ENCODE results near the gene PHKG1.
"Not testable (repeated sequence)": the region's sequence is repeated elsewhere in the genome, so short reads cannot be mapped to it uniquely, and the experiment has no call there.

Gene PHKG1

DNA sequence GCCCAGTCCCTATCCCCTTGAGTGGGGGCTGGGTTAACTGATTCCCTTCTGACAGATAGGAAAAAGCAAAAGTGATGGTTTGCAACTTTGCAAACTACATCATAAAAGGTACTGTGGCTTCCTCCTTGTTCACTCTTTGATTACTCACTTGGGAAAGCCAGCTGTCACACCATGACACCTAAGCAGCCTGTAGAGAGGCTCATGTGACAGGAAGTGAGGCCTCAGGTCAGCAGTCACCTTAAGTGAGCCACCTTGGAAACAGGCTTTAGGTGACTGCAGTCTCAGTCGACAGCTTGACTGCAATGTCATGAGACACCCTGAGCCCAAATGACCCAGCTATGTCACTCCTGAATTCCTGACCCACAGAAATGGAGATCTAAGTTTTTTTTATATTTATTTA, 17.9 kb upstream of the PHKG1 start:
- DNase-seq (ENCODE audit: low read depth): no peak
- TF ChIP-seq, protein P1, sequence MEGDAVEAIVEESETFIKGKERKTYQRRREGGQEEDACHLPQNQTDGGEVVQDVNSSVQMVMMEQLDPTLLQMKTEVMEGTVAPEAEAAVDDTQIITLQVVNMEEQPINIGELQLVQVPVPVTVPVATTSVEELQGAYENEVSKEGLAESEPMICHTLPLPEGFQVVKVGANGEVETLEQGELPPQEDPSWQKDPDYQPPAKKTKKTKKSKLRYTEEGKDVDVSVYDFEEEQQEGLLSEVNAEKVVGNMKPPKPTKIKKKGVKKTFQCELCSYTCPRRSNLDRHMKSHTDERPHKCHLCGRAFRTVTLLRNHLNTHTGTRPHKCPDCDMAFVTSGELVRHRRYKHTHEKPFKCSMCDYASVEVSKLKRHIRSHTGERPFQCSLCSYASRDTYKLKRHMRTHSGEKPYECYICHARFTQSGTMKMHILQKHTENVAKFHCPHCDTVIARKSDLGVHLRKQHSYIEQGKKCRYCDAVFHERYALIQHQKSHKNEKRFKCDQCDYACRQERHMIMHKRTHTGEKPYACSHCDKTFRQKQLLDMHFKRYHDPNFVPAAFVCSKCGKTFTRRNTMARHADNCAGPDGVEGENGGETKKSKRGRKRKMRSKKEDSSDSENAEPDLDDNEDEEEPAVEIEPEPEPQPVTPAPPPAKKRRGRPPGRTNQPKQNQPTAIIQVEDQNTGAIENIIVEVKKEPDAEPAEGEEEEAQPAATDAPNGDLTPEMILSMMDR (IDR thresholded peaks at IDR 0.05; ENCODE audit: insufficient read depth, low read depth, low read length, missing control alignments): no peak

DNA sequence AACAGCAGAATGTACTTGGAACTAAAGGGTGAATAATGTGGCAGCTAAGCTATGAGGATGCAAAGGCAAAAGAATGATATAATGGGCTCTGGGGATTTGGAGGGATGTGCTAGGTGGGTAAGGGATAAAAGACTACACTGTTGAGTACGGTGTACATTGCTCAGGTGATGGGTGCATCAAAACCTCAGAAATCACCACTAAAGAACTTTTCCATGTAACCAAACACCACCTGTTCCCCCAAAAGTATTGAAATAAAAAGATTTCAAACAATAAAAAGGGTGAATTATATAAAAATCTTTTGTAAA, 15.2 kb upstream of the PHKG1 start:
- DNase-seq (ENCODE audit: low read depth): no peak
- TF ChIP-seq, protein P1 (IDR thresholded peaks at IDR 0.05; ENCODE audit: insufficient read depth, low read depth, low read length, missing control alignments): no peak
- no peak overlapping the region for H3K4me3 ChIP-seq (ENCODE audit: low read length)

More for the DNA sequence above, 17.9 kb upstream of the PHKG1 start:
- H3K4me3 ChIP-seq (ENCODE audit: low read length): no peak overlapping the region

DNA sequence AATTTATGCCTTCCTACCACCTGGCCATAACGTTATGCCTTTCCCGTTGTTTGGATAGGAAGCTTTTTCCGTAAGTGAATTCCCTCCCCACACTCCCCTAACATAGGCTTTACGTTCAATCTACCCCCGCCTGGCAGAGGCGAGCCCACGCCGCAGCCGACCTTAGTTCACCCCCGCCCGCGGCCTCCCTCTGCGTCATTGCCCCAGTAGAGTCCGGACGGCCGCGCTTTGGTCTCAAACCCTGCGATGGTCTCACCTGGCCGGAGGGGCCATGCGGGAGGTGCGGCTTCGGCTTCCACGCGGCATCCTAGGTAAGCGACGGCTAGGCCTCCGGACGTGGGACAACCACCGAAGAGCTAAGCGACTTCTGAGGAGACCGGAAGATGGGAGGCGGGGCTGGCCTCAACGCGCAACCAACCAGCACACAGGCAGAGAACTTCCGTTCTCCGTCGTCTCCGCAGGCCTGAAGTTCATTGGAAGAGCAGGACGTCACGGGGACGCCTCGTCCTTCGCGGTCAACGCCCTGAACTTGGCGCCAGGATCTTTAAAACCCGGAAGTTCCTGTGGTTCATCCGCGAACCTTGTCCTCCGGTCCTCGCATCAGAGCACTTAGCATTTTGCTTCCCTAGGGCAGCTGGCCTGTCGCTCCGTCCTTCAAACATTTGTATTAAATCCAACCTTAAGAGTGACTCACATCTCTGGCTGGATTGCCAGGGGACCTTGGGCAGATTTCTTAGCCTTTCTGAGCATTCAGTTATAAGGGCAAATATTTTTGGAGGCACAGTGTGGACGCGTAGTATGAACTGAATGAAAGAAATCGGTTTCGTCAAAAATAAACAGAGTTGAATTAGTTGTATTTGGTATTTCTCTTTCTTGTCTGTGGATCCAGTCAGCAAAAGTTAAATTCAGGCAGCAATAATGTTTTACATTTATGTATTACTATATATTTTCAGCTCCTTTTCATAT, 13.6 kb upstream of the PHKG1 start, which contains the start of gene CHCHD2:
Gene CHCHD2 (minus strand): TSS at position 369 of the 966 bp plus-strand sequence. CDS start 63 bp downstream, at position 306.
- peak within 1 kb of the TSS; percentile 99 for H3K4me3 ChIP-seq (ENCODE audit: low read length)
- TF ChIP-seq, protein P1 (IDR thresholded peaks at IDR 0.05; ENCODE audit: insufficient read depth, low read depth, low read length, missing control alignments): no peak
- peak; percentile 99 for DNase-seq (ENCODE audit: low read depth)

DNA sequence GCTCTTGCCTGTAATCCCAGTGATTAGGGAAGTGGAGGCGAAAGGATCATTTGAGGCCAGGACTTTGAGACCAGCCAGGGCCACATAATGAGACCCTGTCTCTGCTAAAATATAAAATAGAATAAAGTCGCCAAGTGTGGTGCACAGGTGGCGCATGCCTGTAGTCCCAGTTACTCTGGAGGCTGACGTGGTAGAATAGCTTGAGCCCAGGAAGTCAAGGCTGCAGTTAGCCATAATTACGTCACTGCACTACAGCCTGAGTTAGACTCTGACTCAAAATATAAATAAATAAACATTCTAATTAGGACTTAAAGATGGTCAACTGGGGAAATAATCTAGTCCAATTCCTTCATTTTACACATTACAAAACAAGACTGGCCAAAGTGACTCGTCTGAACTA, 12.8 kb upstream of the PHKG1 start:
- TF ChIP-seq, protein P1 (IDR thresholded peaks at IDR 0.05; ENCODE audit: insufficient read depth, low read depth, low read length, missing control alignments): no peak
- DNase-seq (ENCODE audit: low read depth): peak; percentile 86
- H3K4me3 ChIP-seq (ENCODE audit: low read length): peak overlapping the region; percentile 99

DNA sequence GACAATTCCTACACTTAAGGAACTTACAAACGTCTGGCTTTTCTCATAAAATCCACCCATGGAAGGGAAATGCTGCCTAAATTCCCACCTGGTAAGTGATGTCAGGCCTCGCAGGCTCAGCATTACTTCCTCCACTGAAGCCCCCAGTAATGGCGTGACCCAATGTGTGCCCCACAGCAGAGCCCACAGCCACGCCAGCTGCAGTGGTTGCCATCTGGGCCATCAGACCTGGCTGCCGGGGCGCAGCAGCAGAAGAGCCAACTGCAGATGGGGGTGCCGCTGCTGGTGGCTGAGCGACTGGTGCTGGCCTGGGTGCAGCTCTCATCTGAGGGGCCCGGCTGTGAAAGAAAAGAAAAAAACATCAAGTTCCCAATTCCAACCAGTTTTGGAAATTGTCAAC, 11.4 kb upstream of the PHKG1 start:
- not testable (repeated sequence) for DNase-seq (ENCODE audit: low read depth); H3K4me3 ChIP-seq (ENCODE audit: low read length)

DNA sequence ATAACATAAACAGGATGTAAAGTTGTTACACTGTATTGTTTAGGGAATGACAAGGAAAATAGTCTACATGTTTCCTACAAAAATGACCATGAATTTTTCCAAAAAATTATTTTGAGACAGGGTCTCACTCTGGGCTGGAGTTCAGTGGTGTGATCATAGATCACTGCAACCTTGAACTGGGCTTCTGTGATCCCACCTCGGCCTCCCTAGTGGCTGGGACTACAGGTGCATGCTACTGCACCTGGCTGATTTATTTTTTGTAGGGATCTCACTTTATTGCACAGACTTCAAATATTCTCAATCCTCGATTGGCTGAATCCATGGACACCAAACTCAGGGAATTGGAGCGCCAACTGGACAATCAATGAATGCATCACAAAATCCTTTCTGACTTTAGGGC, 6.9 kb upstream of the PHKG1 start:
- no peak for DNase-seq (ENCODE audit: low read depth)
- H3K4me3 ChIP-seq (ENCODE audit: low read length): no peak overlapping the region
- TF ChIP-seq, protein P1 (IDR thresholded peaks at IDR 0.05; ENCODE audit: insufficient read depth, low read depth, low read length, missing control alignments): no peak

DNA sequence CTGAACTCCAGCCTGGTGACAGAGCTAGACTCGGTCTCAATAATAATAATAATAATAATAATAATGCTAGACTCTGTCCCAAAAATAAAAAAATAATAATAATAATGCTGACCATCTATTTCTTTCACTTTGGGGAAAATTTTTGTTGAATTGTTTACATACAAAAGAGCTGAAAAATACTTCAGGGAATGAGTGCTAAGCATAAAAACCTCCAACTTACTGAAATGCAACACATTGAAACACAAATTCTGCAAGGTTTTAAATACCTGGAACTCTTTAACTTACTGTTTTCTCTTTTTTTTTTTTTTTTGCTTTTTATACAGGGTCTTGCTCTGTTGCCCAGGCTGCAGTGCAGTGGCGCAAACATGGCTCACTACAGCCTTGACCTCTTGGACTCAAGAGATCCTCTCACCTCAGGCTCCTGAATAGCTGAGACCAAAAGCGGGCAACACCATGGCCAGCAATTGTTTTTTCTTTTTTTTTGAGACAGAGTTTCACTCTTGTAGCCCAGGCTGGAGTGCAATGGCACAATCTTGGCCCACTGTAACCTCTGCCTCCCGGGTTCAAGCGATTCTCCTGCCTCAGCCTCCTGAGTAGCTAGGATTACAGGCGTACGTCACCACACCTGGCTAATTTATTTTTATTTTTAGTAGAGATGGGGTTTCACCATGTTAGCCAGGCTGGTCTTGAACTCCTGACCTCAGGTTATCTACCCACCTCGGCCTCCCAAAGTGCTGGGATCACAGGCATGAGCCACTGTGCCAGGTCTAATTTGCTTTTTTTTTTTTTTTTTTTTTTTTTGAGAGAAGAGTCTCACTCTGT, 5.6 kb upstream of the PHKG1 start:
- not testable (repeated sequence) for H3K4me3 ChIP-seq (ENCODE audit: low read length); DNase-seq (ENCODE audit: low read depth)
